ENCODE data around the gene BNC2. TPM values are rescaled to one million over a fixed set of nuclear protein-coding genes. Genes with fewer than 3 reads are reported as not detected.

Gene BNC2
- total RNA-seq, 4 donors from 2014 or later, result 17.2 to 26.7 (median 20.1) TPM

GRCh38 chr9:16459421-16460148 lies 410.9 kb downstream of the BNC2 start:
- TF ChIP-seq, protein P1, sequence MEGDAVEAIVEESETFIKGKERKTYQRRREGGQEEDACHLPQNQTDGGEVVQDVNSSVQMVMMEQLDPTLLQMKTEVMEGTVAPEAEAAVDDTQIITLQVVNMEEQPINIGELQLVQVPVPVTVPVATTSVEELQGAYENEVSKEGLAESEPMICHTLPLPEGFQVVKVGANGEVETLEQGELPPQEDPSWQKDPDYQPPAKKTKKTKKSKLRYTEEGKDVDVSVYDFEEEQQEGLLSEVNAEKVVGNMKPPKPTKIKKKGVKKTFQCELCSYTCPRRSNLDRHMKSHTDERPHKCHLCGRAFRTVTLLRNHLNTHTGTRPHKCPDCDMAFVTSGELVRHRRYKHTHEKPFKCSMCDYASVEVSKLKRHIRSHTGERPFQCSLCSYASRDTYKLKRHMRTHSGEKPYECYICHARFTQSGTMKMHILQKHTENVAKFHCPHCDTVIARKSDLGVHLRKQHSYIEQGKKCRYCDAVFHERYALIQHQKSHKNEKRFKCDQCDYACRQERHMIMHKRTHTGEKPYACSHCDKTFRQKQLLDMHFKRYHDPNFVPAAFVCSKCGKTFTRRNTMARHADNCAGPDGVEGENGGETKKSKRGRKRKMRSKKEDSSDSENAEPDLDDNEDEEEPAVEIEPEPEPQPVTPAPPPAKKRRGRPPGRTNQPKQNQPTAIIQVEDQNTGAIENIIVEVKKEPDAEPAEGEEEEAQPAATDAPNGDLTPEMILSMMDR (IDR thresholded peaks at IDR 0.05; ENCODE audit: low read depth), result no peak

- TF ChIP-seq, protein P1 (IDR thresholded peaks at IDR 0.05; ENCODE audit: low read depth), result no peak
These were observed 411.6 kb downstream of the BNC2 start for GRCh38 chr9:16458696-16459420.

GRCh38 chr9:16455842-16456241 lies 414.6 kb downstream of the BNC2 start:
- TF ChIP-seq, protein P1 (IDR thresholded peaks at IDR 0.05; ENCODE audit: low read depth), result no peak

DNA sequence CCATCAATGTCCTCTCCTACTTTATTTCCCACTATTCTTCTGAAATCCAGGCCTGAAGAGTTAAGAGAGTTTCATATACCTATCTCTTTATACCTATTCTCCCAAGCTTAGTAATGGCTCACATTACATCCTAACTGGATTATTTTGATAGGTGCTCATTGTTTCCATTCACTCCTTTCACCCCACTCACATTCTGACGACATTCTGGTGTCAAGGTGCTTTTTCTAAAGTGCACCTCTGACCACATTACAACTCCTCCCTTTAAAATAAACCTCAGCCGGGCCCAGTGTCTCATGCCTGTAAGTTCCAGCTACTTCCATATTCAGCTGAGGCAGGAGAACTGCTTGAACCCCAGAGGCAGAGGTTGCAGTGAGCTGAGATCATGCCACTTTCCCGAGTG lies 417.1 kb downstream of the BNC2 start:
- TF ChIP-seq, protein P1 (IDR thresholded peaks at IDR 0.05; ENCODE audit: low read depth), result no peak

DNA sequence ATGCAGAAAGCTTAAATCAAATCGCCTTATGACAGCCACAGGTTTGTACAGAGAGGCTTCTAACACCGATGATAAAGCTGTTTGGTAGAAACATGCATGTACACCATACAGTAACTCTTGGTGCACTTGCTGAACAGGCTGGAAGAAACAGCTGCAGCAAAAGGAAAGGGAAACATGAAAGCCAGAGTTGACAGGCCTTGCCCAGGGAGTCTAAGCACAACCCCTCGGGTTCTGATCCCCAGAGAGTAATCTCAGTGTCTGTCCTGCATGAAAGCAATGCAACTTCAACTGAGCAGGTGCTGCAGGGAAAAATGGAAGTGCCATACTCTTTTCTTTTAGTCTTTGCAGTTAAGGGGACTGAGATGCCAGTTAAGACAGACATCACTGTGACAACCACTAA lies 419.9 kb downstream of the BNC2 start:
- TF ChIP-seq, protein P1 (IDR thresholded peaks at IDR 0.05; ENCODE audit: low read depth), result no peak

DNA sequence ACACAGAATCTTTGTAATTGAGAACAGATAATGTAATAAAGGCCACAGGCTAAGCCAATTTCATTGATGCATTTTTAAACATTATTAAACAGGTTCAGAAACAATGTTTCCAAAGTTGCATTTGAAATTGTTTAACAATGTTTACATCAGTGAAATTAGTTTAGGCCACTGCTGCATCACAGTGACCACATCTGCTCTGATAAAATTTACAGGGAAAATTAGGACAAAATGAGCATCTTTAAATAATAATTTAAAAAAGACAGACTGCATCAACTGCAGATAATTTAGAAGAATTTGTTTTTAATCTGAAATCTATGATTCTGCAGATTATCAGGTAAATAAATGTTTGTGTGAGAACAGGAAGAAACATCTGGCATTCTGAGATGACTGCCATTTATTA lies 420.4 kb downstream of the BNC2 start:
- TF ChIP-seq, protein P1 (IDR thresholded peaks at IDR 0.05; ENCODE audit: low read depth), result no peak

DNA sequence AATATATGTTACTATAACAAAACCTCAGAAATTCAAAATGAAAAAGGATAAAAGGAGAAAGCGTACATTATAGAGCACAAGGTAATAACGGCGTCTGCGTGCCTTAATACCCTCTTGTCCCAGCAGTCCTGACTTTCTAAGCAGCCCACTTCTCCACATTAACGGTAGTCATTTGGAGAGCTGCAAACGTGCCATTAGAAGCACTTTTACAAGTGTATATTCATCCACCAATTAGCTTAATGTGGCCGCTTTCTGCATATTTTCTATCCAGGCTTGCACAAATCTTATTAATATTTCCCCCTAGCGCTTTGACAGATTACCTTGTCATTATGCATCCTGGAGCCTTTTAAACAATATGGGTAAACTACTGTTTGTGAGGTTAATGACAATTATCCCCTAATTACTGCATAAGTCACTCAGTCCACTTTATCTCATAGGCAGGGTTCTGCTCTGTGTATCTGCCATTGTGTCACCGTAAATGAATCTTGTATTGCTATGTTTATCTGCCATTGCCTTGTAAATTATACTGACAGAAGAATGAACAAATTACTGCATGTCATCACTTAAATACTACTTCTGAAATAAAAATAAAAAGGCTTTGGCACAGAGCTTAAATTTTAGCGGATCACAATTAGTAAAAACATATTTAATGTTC lies 421.3 kb downstream of the BNC2 start:
- TF ChIP-seq, protein P1 (IDR thresholded peaks at IDR 0.05; ENCODE audit: low read depth), result no peak

Measured in subcutaneous adipose tissue (tissue), 4 donors.